Posterior vena cava (tissue), 2 donors: ENCODE measurements around the gene BBOX1. TPM values are rescaled to one million over a fixed set of nuclear protein-coding genes. Genes with fewer than 3 reads are reported as not detected.
"Not testable (repeated sequence)": the region's sequence is repeated elsewhere in the genome, so short reads cannot be mapped to it uniquely, and the experiment has no call there.

ENCODE experiments used
- DNase-seq: peaks from one replicate; pipeline ENCODE4 v3.0.0-alpha.2; 2020; ENCODE audit warnings: low spot score
- intact Hi-C, 2 donors: fragments of 100-400 bp; cut with DNase I; formaldehyde crosslinking; loops; one replicate each; pipeline versions ENCODE4 v1.14.1 to v1.14.2; 2022 to 2023
- total RNA-seq, 2 donors: library from RNA; stranded (reverse); fragmentation: NEBNext Ultra II Directional; extraction: Animal tissue kit (Norgen Biotek cat#: 25700); gene quantifications; one replicate each; pipeline ENCODE4 v1.2.1, GENCODE V29; 2021
- donor health status: DM: yes; HTN: yes; CAD: no.
- donor health status: DM: yes; HTN: yes; CAD: no.

The BBOX1 gene
- total RNA-seq, 2 donors from 2014 or later = not detected

DNA sequence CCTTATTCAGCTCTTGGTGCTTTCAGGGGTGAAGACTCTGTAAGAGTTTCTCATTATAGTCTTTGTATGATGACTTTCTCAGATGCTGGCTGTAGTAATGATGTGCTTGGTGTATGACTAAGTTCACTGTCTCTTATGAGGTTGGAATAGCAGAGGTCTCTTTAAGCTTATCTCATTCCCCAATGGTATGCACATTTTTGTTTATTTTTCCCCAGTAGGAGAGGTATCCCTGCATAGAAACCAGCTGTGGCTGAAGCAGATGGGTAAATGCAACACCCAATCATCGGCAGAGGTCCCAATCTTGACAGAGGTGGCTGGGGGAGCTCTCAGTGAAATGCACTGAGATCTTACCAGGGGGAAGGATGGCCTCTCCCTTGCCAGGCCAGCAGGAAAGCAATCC lies 34.6 kb downstream of the BBOX1 start:
- intact Hi-C loops = no loop called here
- no peak for DNase-seq

DNA sequence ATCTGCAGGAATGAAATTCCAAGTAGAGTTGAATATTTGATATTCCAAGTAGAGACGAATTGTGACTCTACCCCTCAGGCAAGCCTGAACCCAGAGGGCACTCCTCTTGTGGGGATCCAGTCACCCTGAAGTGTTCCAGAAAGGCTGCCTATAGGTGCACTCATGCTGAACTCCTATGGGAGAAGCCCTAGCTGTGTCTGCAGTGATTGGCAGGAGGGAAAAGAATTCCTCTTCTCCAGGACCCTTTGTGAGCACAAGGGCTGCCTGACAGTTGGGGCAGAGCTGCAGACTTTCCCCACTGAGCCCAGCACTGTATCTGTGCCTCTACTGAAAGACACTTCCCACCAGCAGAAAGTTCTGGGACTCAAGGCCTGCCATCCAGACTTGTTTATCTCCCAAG lies 35.0 kb downstream of the BBOX1 start:
- intact Hi-C loops = no loop called here
- DNase-seq = no peak

DNA sequence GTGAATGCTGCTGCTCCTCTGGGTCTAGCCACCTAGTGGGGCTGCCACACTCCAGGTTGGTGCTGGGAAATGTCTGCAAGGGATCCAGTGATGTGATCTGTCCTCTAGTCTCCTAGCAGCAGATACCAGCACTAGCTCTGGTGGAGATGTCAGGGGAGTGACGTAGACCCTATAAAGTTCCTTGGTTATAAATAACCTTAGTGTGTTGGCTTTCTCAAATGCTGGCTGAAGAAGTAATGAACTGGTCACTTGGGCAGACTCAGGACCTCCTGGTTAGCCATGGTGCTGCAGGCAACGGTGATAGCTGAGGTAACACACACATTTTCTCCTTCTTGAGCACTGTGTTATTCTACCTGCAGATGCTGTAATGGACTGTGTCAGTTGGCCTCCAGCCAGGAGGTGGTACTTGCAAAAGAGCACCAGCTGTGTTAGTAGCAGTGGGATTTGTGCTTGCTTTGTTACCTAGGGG lies 35.5 kb downstream of the BBOX1 start:
- intact Hi-C loops = no loop called here
- no peak for DNase-seq

DNA sequence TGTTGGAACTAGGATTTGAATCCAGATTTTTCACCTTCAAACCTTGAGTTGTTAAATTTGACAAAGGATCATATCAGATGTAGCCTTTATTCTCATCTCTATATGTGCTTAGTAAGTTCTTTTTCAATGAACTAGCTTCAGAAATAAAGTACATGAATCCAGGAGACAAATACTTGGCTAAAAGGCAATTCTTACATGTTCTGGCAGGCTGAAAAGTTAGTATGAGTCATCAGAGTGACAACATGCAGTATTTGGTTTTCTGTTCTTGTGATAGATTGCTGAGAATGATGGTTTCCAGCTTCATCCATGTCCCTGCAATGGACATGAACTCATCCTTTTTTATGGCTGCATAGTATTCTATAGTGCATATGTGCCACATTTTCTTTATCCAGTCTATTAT lies 40.4 kb downstream of the BBOX1 start:
- intact Hi-C loops = no loop called here
- DNase-seq = no peak

DNA sequence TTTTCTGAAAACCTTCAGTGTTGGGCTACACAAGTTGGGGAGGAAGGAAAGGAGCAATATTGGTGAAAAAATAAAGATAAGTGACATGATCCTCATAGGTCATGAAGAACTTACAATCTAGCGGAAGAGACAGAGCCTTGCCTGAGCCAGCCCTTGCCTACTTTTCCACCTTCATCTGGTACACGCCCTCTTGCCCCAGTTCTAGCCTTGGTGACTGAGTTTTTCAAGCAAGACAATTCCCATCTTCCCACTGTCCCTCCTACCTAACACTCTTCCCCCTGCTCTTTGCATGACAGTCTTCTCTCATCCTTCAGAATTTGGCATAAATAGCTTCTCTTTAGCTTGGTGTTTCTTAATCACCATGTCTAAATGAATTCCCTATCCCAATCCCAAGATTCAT lies 42.6 kb downstream of the BBOX1 start:
- DNase-seq = no peak

DNA sequence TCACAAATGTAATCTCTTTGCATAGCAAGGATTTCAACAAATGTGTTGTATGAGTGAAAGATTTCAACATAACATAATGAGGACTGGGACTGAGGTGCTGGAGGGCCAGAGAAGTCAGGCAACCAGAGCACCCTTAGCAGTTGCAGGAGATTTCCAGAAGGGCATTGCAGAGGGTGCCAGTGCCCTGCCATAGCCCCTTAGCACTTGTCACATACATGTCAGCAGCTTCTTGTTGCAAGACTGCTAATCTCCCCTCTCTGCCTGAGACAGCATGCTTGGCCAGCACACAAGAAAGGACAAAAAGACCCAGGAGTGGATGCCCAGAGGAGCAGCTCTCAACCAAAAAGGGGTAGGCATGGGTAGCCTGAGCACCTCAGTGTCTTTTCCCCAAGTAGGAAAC lies 43.2 kb downstream of the BBOX1 start:
- intact Hi-C loops = no loop called here
- DNase-seq = no peak

More for the DNA sequence above, 42.6 kb downstream of the BBOX1 start:
- intact Hi-C loops = no loop called here

DNA sequence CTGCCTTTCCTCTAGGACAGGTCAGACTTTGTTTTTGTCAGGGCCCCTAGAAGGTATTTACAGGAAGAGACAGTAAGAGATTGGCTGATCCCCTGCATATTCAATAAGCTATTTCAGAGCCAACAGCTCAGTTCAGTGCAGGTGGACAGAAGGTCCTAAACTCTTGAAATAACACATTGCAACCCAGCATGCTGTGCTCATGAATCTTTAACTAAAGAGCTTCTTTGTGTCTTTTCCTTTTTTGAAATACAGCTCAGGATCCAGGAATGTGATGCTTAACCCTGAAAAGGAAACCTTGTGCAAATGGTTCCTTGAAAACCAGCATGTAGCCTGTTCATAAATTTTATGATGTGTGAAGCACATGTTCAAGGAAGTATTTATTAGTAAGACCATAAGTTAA lies 43.9 kb downstream of the BBOX1 start:
- DNase-seq = no peak
- intact Hi-C loops = no loop called here

DNA sequence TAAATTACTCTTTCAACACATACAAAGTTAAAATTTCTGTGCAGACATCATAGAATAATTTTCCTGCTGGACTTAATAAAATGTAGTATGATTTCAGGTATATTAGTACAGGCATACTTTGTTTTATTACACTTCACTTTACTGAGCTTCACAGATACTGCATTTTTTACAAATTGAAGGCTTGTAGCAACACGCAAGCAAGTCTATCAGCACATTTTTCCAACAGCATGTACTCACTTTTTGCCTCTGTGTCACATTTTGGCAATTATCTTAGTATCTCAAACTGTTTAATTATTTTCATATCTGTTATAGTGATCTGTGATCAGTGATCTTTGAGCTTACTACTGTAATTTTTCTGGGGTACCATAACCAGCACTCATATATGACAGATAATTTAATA lies 44.5 kb downstream of the BBOX1 start:
- DNase-seq = no peak
- intact Hi-C loops = no loop called here

DNA sequence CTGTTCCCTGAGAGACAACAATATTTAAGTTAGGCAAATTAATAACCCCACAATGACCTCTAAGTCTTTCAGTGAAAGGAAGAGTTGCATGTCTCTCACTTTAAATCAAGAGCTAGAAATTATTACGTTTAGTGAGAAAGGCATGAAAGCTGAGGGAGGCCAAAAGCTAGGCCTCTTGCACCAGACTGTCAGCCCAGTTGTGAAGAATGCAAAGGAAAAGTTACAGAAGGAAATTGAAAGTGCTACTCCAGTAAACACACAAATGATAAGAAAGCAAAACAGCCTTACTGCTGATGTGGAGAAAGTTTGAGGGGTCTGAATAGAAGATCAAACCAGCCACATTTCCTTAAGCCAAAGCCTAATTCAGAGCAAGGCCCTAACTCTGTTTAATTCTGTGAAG lies 45.0 kb downstream of the BBOX1 start:
- intact Hi-C loops = no loop called here
- DNase-seq = no peak

DNA sequence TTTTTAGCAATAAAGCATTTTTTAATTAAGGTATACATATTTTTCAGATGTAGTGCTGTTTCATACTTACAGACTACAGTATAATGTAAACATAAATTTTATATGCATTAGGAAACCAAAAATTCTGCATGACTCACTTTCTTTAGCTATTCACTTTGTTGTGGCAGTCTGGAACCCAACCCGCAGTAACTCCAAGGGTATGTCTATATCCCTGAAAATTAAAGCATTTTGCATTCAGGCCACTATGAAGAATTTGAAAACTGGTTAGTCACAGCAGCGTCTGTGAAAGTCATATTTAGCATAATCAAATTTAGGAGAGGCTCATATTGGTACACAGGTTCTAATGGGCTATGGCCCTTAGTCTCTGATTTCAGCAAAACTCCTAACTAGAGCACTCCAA lies 46.8 kb downstream of the BBOX1 start:
- DNase-seq = no peak
- intact Hi-C loops = no loop called here

DNA sequence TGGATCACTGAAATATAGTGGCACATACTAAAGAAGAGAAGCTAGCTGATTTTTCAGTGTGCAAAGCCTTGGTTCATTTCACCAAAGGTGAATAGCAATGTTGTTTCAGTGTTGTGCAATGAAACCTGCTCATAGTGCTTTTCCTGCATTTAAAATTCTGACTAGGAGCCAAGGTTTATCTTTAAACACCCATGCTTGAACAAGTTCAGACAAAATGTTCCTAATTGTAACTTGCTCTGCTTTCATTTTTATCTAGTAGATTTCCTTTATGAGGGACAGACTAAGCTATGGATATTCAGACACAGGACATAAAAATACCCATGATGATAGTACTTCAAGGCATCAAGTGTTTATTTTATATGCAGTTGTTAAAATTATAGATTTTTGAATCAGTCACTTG lies 47.7 kb downstream of the BBOX1 start:
- no peak for DNase-seq
- intact Hi-C loops = no loop called here

DNA sequence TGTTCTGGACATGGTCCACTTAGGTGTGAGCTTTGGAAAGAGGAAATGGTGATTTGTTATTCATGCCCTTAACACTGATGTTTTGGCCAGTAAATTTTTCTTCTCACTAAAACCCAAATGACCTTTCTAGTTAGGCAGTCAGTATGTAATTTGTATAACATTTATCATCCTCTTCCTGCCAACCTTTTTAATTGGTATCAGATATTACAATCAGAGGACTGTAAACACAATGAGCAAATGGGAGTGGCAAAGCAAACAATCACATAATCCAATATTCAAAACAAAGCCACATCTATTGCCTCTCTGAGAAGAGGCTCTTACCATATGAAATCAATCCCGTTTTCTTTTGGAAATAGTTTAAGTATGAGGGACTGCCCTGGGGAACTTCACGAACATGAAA lies 49.1 kb downstream of the BBOX1 start:
- intact Hi-C loops = no loop called here
- DNase-seq = no peak

DNA sequence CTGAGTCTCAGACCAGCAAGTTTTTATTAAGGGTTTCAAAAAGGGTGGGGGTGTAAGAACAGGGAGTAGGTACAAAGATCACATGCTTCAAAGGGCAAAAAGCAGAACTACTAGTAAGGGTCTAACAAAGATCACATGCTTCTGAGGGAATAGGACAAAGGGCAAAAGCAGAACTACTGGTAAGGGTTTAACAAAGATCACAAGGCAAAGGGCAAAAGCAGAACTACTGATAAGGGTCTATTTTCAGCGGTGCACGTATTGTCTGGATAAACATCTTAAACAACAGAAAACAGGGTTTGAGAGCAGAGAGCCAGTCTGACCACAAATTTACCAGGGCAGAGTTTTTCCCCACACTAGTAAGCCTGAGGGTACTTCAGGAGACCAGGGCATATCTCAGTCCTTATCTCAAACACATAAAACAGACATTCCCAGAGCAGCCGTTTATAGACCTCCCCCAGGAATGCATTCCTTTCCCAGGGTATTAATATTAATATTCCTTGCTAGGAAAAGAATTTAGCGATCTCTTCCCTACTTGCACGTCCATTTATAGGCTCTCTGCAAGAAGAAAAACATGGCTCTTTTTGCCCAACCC lies 49.8 kb downstream of the BBOX1 start:
- not testable (repeated sequence) for DNase-seq

DNA sequence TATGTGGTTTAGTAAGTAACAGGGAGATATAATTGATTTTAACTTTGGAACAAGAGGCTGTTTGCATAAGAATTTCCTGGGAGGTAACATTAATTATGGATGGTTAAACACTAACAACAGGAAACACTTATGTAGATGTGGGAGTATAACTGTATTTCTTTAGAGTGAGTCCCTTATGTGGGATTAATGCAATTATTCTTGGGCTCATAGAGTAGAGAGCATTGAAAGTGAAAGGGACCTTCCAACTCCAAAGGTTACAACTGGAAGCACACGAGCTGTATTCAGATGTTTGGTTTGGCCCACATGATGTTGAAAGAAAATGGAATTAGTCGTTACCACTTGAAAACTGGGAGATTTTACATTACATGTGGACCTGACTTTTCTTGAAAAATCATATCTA lies 53.5 kb downstream of the BBOX1 start:
- intact Hi-C loops = no loop called here
- no peak for DNase-seq

More for the DNA sequence above, 49.8 kb downstream of the BBOX1 start:
- intact Hi-C loops = not testable (repeated sequence)

DNA sequence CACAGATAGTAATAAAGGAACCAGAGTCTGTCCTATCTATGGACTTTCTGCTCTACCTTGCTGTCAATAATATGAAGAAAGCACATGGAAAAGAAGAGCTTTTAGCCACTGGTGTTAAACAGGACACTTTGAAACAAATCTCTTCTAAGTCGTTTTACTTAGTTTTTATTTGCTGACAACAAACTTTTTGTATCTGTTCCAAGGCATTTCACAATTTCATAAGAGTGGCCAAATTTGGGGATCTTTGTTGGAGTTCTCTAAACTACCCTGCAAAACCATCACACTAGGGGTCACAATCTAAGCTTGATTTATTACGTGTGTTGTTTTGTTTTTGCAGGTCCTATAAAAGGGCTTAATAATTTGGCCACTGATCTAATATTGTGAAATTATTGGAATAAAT lies 54.4 kb downstream of the BBOX1 start:
- DNase-seq = no peak

DNA sequence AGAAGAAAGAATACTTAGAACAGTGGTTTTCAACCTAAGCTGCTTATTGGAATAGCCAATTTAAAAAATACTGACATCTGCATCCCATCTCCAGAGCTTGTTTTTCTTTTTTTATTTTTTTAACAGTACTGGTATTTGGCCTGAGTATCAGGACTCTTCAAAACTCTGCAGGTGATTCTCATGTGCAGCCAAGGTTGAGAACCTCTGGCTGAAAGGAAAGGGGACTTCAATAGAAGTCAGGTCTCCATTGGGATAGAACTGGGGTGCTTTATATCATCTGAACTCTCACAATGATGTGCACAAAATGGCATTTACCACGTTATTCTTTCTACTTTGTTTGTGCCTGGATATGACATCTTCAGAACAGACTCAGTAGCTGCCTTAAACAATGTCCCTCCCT lies 55.3 kb downstream of the BBOX1 start:
- intact Hi-C loops = no loop called here
- no peak for DNase-seq

More for the DNA sequence above, 54.4 kb downstream of the BBOX1 start:
- intact Hi-C loops = no loop called here

DNA sequence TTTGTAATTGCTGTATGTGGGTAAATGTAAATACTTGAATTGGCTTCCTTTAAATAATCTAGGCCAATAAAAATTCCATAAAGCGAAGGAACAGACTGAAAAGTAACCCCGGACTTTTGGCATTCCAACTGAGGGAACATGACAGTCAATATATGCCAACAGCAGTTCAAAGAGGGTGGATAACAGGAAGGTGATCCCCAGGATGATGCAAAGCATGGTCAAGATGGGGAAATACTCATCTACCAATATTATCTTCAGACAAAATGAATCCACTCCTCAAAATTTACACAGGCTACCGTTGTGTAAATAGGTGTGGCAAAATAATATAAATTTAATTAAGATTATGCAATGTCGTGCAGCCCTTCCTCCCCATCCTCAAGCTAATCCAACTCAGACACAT lies 56.9 kb downstream of the BBOX1 start:
- DNase-seq = no peak
- intact Hi-C loops = no loop called here

DNA sequence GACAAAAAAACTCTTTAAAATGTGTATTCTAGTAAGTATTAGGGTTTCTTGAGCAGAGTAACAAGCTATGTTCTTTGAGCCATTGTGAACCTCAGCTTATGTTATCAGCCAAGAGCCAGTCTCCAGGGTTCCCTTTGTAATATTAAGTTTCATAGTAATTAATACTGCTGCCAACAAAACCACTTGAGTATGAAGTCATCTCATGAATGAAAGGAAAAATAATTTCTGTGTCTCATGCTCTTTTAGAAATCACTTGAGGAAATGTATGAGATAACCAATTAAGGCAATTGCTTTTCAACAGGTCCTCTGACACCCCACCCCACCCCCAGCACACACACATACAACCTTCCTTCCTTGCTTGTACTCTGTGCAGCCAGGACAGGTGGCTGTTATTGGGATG lies 59.9 kb downstream of the BBOX1 start:
- no peak for DNase-seq
- intact Hi-C loops = no loop called here

DNA sequence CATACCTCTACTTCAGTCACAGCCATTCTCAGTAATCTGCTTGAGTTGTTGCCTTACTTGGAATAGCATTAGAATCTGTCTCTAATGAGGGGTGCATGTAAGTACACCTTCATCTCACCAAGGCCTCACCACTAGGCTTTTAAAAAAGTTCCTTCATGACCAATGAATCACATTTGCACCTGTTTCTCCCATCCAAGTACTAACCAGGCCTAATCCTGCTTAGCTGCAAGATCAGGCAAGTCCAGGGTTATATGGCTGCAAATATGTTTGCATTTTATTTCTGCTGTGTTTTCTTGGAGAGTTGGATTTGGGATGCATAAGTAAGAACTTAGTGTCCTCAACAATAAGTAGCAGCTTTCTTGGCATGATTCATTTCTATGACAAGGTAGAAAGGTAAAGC lies 66.9 kb downstream of the BBOX1 start:
- intact Hi-C loops = no loop called here
- DNase-seq = no peak

DNA sequence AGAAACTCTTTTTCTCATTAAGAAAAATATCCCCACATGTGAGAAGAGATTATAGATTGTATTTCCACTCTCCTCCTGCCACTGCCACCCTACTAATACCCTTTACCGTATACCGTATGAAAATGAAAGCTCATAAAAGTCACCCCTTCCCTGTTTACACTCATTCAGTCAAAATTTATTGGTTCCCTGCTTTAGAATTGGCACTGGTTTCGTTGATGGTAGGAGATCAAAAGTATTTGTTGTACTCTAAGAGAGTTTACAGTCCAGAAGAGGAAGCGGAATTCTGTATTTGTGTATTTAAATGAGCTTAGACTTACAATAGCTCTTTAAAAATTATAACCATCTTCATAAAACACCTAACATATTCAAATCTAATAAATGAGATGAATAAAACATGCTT lies 68.2 kb downstream of the BBOX1 start:
- no peak for DNase-seq
- intact Hi-C loops = no loop called here

DNA sequence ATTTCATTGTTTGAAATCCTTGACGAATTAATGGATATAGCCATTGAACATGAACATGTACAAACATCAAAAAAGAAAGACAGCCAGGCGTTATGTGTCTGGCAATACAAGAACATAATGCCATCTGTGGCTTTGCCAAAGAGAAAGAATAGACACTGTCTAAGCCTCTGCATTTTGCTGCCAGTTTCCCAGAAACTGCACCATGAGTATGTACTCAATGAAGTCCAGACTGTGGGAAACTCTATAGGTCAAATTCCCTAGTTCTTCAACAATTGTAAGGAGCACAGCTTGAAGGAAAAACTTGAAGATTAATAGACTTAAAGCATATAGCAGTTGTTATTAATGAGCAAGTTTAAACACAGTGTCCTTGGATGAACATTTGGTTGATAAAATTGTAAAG lies 71.3 kb downstream of the BBOX1 start:
- intact Hi-C loops = no loop called here
- no peak for DNase-seq

DNA sequence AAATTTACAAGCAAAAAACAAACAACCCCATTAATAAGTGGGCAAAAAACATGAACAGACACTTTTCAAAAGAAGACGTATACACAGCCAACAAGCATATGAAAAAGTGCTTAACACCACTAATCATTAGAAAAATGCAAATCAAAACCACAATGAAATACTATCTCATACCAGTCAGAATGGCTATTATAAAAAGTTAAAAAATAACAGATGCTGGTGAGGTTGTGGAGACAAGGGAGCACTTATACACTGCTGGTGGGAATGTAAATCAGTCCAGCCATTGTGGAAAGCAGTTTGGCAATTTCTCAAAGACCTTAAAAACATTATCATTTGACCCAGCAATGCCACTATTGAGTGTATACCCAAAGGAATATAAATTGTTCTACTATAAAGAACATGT lies 72.3 kb downstream of the BBOX1 start:
- intact Hi-C loops = no loop called here

More for the DNA sequence above, 72.3 kb downstream of the BBOX1 start:
- no peak for DNase-seq
